Heart left ventricle (tissue), 16 donors: ENCODE measurements around the gene WLS. TPM values are rescaled to one million over a fixed set of nuclear protein-coding genes. Genes with fewer than 3 reads are reported as not detected.

ENCODE experiments used
- ATAC-seq, 4 donors: fragments of 200-7000 bp; cut with Tn5 transposase; one replicate each; pipeline ENCODE4 v1.9.1; 2020 to 2022; ENCODE audit warnings: moderate library complexity in 4 of 4, mild to moderate bottlenecking in 3 of 4, moderate number of reproducible peaks in 1 of 4
- DNase-seq, 5 donors: peaks; one replicate each; pipeline ENCODE4 v3.0.0-alpha.2; 2020
- H3K27ac ChIP-seq, 12 donors: fragments of 200-600 bp; sonication (generic) in 4 of 12; one replicate each; pipeline versions ENCODE4 v1.5.0 to v1.8.0; 2016 to 2022; ENCODE audit warnings: mild to moderate bottlenecking in 2 of 12
- H3K27me3 ChIP-seq, 9 donors: fragments of 200-600 bp; sonication (generic) in 2 of 9; one replicate each; pipeline versions ENCODE4 v1.5.1 to v1.8.0; 2016 to 2022; ENCODE audit warnings: mild to moderate bottlenecking in 3 of 9
- H3K36me3 ChIP-seq, 9 donors: fragments of 200-600 bp; sonication (generic) in 2 of 9; one replicate each; pipeline versions ENCODE4 v1.5.0 to v1.8.0; 2018 to 2022; ENCODE audit warnings: mild to moderate bottlenecking in 2 of 9
- H3K4me1 ChIP-seq, 12 donors: fragments of 200-600 bp; sonication (generic) in 4 of 12; one replicate each; pipeline versions ENCODE4 v1.5.0 to v1.8.0; 2016 to 2022; ENCODE audit warnings: mild to moderate bottlenecking in 3 of 12
- H3K4me3 ChIP-seq, 12 donors: fragments of 200-600 bp; sonication (generic) in 4 of 12; one replicate each; pipeline versions ENCODE4 v1.5.0 to v1.8.0; 2017 to 2022; ENCODE audit warnings: mild to moderate bottlenecking in 9 of 12, moderate library complexity in 4 of 12
- H3K9me3 ChIP-seq, 12 donors: fragments of 200-600 bp; sonication (generic) in 4 of 12; one replicate each; pipeline versions ENCODE4 v1.5.0 to v1.8.0; 2016 to 2022; ENCODE audit warnings: mild to moderate bottlenecking in 1 of 12
- CTCF ChIP-seq, 12 donors: fragments of 200-600 bp; sonication (generic) in 4 of 12; IDR thresholded peaks; one replicate each; pipeline versions ENCODE4 v1.5.0 to v1.8.0; 2018 to 2022; ENCODE audit warnings: antibody characterized with exemption in 12 of 12, mild to moderate bottlenecking in 5 of 12
- POLR2A ChIP-seq, 2 donors: fragments of 450-650 bp; IDR thresholded peaks; one replicate each; pipeline ENCODE4 v1.6.1; 2017; ENCODE audit warnings: antibody characterized with exemption in 2 of 2, mild to moderate bottlenecking in 2 of 2, moderate library complexity in 2 of 2
- WGBS, 4 donors: extraction: QIAGEN DNeasy Blood & Tissue Kit in 2 of 4; methylation state at CpG; one replicate each; pipeline versions ENCODE4 v1.1.5 to v1.1.7; 2013 to 2018; 5-methylcytosine and 5-hydroxymethylcytosine counted together
- intact Hi-C, 10 donors: fragments of 100-400 bp; cut with DNase I; formaldehyde crosslinking; loops; one replicate each; pipeline versions ENCODE4 v1.11.1 to v1.14.2; 2022
- polyA plus RNA-seq, 2 donors: library from polyadenylated mRNA; stranded (reverse); fragments of 200-250 nt; gene quantifications; one replicate each; pipeline ENCODE4 v1.2.3, GENCODE V29; 2013
- total RNA-seq, 9 donors: library from RNA; depleted of rRNA in 2 of 9; stranded (reverse); fragments of >200 nt in 2 of 9; fragmentation: NEBNext Ultra II Directional in 3 of 9; extraction: Animal tissue kit (Norgen Biotek cat#: 25700) in 3 of 9; gene quantifications; one replicate each; pipeline versions ENCODE4 v1.1.0 to v1.2.4, GENCODE V29; 2016 to 2023
- donor health status: ischemic (EF 13 %, LVEDD 7.1; RV severe dilation, severe dysfunction).
- donor health status: healthy with polysubstance abuse.
- donor health status: DM: no; HTN: yes; CAD: no.
- donor health status: DM: no; HTN: no; CAD: no.
- donor health status: ischemic (EF 25% LVEDD 6.9; RV normal size, moderate dysfunction).
- donor health status: ischemic (EF 25% LVEDD 5.7; RV mildly dilated, moderate dysfunction).
- donor health status: healthy.
- donor health status: DM: yes; HTN: yes; CAD: no.
- donor health status: ischemic (EF 35%, LVEDD 5.7; RV mildly dilated, moderate dysfunction).
- donor health status: nonischemic (EF 11% LVEDD 7.7; RV severe dilation, severe dysfunction).
- donor health status: DM: yes; HTN: yes; CAD: no.
- donor health status: PGD.
- donor health status: ischemic (EF 29% LVEDD 5.4; RV normal size, mild dysfunction).
- donor health status: nonischemic (EF 23%, LVEDD 6.1; RV moderate dilation, normal function).

The WLS gene
- total and polyA plus RNA-seq, 11 donors = 36.5 to 115 (median 101) TPM

- H3K27me3 ChIP-seq = no peaks in the 10 kb centered on the region
- H3K9me3 ChIP-seq = no peaks in the 10 kb centered on the region
- no peak for TF ChIP-seq POLR2A (IDR thresholded peaks at IDR 0.05)
- no peak for TF ChIP-seq CTCF (IDR thresholded peaks at IDR 0.05)
- no peaks in the 10 kb centered on the region for H3K36me3 ChIP-seq
- WGBS, 4 donors = 78 to 88% (median 83%) methylated on average over 5 of the region's 5 CpGs
- intact Hi-C loops = loop anchor here in 3 of 10 donors (10.0 kb wide), 2 partner anchors 339 to 569 kb away; no protein-coding TSS in a partner anchor
- ATAC-seq (no peak), DNase-seq (no peak)
- no peak overlapping the region for H3K4me3 ChIP-seq
- H3K4me1 ChIP-seq = no peaks in the 10 kb centered on the region
- no peak overlapping the region for H3K27ac ChIP-seq
Measured at GRCh38 chr1:68103884-68104554, 128.3 kb downstream of the WLS start.

- ATAC-seq (no peak), DNase-seq (no peak)
- intact Hi-C loops = loop anchor here in 3 of 10 donors (10.0 kb wide), 2 partner anchors 338 to 568 kb away; no protein-coding TSS in a partner anchor
- H3K4me1 ChIP-seq = no peaks in the 10 kb centered on the region
- H3K9me3 ChIP-seq = no peaks in the 10 kb centered on the region
- WGBS, 4 donors = 80 to 91% (median 85%) methylated on average over 5 of the region's 5 CpGs
- peaks cover 0 to 6% (median 0%) of the 10 kb centered on the region in 9 donors for H3K36me3 ChIP-seq
- no peak for TF ChIP-seq POLR2A (IDR thresholded peaks at IDR 0.05)
- TF ChIP-seq CTCF (IDR thresholded peaks at IDR 0.05) = no peak
- no peak overlapping the region for H3K4me3 ChIP-seq
- no peaks in the 10 kb centered on the region for H3K27me3 ChIP-seq
- H3K27ac ChIP-seq = no peak overlapping the region
Measured at GRCh38 chr1:68103011-68103545, 129.2 kb downstream of the WLS start.

- Histone ChIP-seq H3K4me1 (no peaks in the 10 kb centered on the region), H3K27me3 (no peaks in the 10 kb centered on the region), H3K27ac (no peak overlapping the region), H3K9me3 (no peaks in the 10 kb centered on the region), H3K4me3 (no peak overlapping the region), H3K36me3 (peaks cover 0 to 8% (median 0%) of the 10 kb centered on the region in 9 donors)
- intact Hi-C loops = loop anchor here in 3 of 10 donors (10.0 kb wide), 2 partner anchors 337 to 567 kb away; no protein-coding TSS in a partner anchor
- WGBS, 4 donors = 94 to 97% (median 96%) methylated on average over 4 of the region's 4 CpGs
- TF ChIP-seq CTCF (IDR thresholded peaks at IDR 0.05) (no peak), POLR2A (IDR thresholded peaks at IDR 0.05) (no peak)
- DNase-seq (no peak), ATAC-seq (no peak)
Measured at GRCh38 chr1:68101829-68102228, 130.5 kb downstream of the WLS start.

GRCh38 chr1:68100571-68100970 is 131.8 kb downstream of the WLS start:
- intact Hi-C loops = loop anchor here in 3 of 10 donors (10.0 kb wide), 2 partner anchors 336 to 566 kb away; no protein-coding TSS in a partner anchor
- WGBS, 4 donors = 95 to 97% (median 96%) methylated on average over 2 of the region's 2 CpGs
- H3K27me3 ChIP-seq = no peaks in the 10 kb centered on the region

More at GRCh38 chr1:68100571-68100970, 131.8 kb downstream of the WLS start:
- H3K4me1 ChIP-seq = no peaks in the 10 kb centered on the region
- H3K9me3 ChIP-seq = no peaks in the 10 kb centered on the region
- no peak overlapping the region for H3K27ac ChIP-seq
- peaks cover 0 to 8% (median 0%) of the 10 kb centered on the region in 9 donors for H3K36me3 ChIP-seq
- H3K4me3 ChIP-seq = no peak overlapping the region
- no peak for TF ChIP-seq POLR2A (IDR thresholded peaks at IDR 0.05)
- ATAC-seq = no peak
- no peak for DNase-seq
